Activated effector memory CD4-positive, alpha-beta T cell treated with Interleukin-2 at 50 U/mL for 16 hours (primary cell): ENCODE measurements around the gene CELSR3.

Experiments
- DNase-seq: peaks from one replicate; pipeline ENCODE4 v3.0.0-alpha.2; 2020

Gene CELSR3

GRCh38 chr3:48686538-48687219 is 24.0 kb upstream of the CELSR3 start:
- DNase-seq, result no peak

DNA sequence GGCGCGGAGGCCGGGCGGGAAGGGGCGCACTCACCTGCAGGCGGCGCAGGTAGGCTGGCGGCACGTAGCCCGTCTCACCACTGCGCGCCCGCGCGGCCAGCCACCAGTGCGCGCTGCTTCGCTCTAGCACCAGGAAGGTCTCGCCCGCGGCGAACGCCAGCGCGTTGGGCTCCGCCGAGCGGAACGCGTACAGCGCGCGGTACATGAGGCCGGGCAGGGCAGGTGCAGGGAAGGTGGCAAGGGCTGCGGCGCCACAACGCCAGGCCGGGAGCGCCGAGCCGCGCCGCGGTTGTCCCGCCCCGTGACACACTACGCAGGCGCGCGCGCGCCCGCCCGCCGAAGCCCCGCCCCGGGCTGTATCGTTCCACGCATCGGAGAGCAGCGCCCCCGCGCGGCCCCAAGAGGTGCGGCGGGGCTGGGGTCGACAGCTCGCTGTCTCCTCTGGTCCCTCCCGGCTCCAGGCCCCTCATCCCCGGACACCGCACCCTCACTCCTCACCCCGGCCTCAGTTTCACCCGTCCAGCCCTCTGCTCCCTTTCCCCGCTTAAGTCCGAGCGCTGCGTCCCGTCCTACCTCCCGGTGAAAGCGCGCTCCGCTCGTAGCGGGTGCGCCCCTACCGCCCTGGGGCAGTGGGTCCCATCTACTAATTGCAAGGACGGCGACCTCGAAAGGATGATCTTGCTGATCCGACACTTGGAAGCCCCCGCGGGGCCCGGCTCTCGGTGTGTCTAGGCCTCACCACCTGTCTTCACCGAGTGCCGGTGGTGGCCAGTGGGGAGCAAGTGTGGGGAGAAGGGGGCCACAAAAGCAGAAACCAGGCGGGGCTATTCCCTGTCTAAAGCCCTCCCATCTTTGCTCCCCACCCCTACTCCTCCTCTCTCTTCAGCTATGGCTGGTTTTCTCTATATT is 23.2 kb upstream of the CELSR3 start, which contains the start of gene NCKIPSD:
TSS of gene NCKIPSD (minus strand) at position 313 of the 909 bp plus-strand sequence. CDS start at position 205, 108 bp downstream.
- peak; percentile 87 for DNase-seq

DNA sequence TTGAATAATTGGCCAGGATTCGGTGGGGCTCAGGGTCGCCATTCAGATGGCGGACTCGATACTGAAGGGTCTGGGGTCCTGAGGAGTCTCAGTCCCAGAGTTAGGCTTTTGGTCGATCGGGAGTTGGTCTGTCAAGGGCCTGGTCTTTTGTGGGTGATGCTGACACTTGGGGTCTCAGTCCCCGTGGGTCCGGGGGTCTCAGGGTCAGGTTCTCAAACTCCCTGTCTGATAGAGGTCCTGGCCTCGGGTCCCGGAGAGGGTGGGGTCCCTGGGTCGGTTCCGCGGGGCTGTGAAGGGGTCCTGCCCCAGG is 22.6 kb upstream of the CELSR3 start:
- DNase-seq, result no peak

- no peak for DNase-seq
Observed at GRCh38 chr3:48684480-48685143, 21.9 kb upstream of the CELSR3 start.

DNA sequence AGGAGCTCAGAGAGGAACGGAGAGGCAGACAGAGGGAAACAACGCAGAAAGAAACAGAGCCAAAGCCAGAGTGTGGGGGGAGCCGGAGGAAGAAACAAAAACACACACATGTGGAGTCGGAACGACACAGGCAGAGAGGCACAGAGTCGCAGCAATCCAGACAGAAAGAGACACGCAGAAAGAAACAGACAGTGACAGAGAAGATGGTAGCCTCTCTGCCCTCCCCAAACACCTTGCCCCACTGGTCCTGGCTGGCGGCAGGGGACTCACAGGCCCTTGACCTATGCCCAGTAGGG is 21.3 kb upstream of the CELSR3 start:
- no peak for DNase-seq

- no peak for DNase-seq
Observed at GRCh38 chr3:48682786-48683185, 20.1 kb upstream of the CELSR3 start.

DNA sequence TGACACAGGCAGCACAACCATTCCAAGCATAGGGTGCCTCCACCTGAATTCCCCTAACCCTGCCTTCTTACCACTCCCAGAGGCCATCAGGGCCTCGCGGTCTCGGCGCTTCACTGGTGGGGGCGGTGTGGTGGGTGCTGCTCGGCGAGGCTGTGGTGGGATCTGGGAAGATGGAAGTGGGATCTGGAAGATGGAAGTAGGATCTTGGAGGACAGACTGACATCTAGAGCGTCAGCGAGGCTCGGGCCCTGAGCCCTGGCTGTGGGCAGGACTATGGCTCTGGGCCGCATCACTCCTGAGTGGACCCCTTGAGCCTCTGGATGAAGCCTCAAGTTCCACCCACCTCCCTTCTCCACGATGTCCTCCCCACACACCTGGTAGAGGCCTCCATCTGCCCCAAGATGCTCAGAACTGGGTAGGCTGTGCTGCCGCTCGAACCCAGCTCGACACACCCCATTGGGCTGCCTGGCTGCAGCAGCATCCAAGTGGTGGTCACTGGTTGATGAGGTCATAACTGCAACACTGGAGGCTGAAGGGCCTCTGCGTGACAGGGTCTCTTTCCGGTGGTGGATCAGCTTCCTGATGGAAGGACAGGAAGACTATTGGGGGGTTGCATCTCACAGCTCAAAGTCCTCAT is 19.4 kb upstream of the CELSR3 start:
- DNase-seq, result no peak

DNA sequence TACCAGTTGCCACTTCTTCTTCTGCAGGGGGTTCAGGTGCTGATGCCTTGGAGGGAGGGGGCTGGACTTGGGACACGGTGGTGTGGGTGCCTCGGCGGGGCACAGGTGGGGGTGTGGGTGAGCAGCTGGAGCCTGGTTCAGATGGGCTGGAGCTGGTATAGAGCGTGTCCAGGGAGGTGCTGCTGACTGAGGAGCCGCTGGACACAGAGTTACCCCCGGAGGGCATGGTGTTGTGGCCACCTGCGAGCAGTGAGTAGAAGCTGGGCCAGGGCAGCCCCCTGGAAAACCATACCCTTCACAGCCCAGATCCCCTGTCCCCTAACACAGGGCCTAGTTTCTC is 18.8 kb upstream of the CELSR3 start:
- DNase-seq, result no peak

- no peak for DNase-seq
Observed at GRCh38 chr3:48680811-48681540, 18.3 kb upstream of the CELSR3 start.

GRCh38 chr3:48679411-48680391 is 17.0 kb upstream of the CELSR3 start:
- no peak for DNase-seq

GRCh38 chr3:48678566-48679380 is 16.1 kb upstream of the CELSR3 start:
- DNase-seq, result no peak

GRCh38 chr3:48678056-48678455 is 15.4 kb upstream of the CELSR3 start:
- DNase-seq, result no peak

GRCh38 chr3:48674505-48674904 is 11.8 kb upstream of the CELSR3 start:
- no peak for DNase-seq

DNA sequence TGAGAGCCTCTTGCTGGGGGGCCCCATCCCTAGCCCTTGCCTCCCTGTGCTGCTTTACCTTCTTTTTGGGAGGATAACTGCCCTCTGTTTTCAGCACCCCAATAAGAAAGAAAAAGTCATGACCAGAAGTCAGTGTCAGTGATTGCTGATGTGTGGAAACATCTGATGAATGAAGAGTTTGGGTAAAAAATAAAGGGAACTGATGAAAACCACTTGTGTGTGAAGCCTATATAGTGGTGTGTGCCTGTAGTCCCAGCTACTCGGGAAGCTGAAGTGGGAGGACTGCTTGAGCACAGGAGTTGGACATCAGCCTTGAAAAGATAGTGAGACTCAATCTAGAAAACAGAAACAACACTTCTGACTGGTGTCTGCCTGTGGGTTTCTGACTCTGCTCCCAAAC is 9.8 kb upstream of the CELSR3 start:
- DNase-seq, result no peak

GRCh38 chr3:48664929-48665328 is 2.2 kb upstream of the CELSR3 start:
- DNase-seq, result no peak

GRCh38 chr3:48664313-48664644 is 1.6 kb upstream of the CELSR3 start:
- DNase-seq, result no peak

DNA sequence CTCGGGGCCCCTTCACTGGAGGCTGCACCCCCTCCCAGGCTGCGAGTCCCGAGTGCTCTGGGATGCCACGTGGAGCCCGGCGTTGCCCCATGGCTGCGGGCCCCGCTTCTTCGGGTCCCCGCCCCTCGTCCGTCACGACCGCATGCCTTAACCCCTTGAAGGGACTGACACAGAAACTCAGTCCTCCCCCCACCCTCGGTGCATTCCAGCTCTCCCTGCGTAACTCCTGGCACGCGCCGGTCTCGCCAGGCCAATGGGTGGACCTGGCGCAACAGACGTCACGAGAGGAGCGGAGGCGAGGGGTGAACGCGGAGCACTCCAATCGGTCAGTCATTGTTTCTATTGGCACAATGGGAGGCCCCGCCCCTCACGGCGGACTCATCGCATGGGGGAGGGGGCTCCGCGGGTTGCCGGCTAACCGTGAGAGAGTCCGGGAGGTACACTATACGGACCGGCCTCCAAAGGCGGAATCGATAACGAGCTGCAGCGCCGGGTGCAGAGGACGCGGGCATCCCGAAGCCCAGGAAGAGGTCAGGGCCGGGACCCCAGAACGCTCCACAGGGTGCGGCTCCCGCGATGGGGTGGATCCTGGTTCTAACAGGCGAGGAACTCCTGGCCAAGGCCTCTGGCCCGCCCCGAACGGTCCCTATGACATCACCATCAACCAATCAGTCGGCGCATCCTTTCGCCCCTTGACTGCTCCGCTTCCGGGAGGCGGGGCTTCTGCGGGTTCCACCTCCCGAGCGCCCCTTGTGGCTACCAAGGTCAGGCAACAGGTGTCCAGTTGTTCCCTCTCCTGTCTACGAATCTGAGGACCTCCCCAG is 1.0 kb upstream of the CELSR3 start:
- peak; percentile 76 for DNase-seq

- DNase-seq, result no peak
Observed at GRCh38 chr3:48662145-48662752, 437 bp downstream of the CELSR3 start.

DNA sequence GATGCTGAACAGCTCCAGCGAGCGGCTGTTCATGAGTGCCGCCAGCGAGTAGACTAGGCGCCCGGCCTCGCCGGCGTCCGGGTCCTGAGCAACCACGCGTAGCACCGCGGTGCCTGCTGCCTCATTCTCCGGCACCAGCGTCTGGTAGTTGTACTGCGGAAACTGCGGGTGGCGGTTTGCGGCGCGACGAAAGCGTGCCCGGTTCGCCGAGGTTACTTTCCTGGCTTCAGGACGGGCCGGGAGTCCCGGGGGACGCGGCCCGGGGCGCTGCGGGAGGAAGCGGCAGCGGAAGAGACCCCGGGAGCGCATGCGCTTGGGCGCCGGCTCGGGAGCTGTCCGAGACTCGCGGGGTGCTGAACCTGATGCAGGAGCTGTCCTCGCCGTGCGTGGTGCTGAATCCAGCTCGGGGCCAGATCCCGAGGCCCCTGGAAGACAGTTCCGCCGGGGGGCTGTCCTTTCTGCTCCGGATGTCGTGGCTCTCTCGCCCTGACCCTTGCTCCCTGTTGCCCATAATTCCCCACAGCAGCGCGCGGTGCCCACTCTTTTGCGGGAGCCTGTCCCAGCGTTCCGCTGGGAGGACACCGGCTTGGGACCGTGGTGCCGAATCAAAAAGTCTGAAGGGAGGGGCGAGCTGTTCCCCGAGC is 1.1 kb downstream of the CELSR3 start:
- peak; percentile 64 for DNase-seq
